HFFc6 (cell line): ENCODE measurements around the gene CDH23. TPM values are rescaled to one million over a fixed set of nuclear protein-coding genes. Genes with fewer than 3 reads are reported as not detected.

Experiments used
- DNase-seq: peaks from one replicate; pipeline ENCODE4 v3.0.0-alpha.2; 2018
- H3K27ac Mint-ChIP-seq: 2 replicates; pipeline ENCODE4 v1.8.0; 2020; ENCODE audit warnings: mild to moderate bottlenecking, mixed read lengths
- H3K27me3 Mint-ChIP-seq: 2 replicates; pipeline ENCODE4 v1.8.0; 2021; ENCODE audit warnings: mild to moderate bottlenecking, moderate library complexity, mixed read lengths; ENCODE audit not compliant: insufficient read depth
- H3K36me3 Mint-ChIP-seq: 2 replicates; pipeline ENCODE4 v1.8.0; 2021; ENCODE audit warnings: low read depth, mixed read lengths
- H3K4me1 Mint-ChIP-seq: 2 replicates; pipeline ENCODE4 v1.8.0; 2020; ENCODE audit warnings: low read depth, mixed read lengths
- H3K4me3 Mint-ChIP-seq: 2 replicates; pipeline ENCODE4 v1.8.0; 2020; ENCODE audit warnings: mild to moderate bottlenecking, moderate library complexity, mixed read lengths
- H3K9me3 Mint-ChIP-seq: 2 replicates; pipeline ENCODE4 v1.8.0; 2020; ENCODE audit warnings: mild to moderate bottlenecking, mixed read lengths
- CTCF ChIP-seq: fragments of 200-600 bp; sonication (generic); IDR thresholded peaks from 2 replicates; pipeline ENCODE4 v1.5.0; 2021; ENCODE audit warnings: antibody characterized with exemption, mild to moderate bottlenecking
- total RNA-seq, 6 experiments: library from RNA; stranded (reverse); fragmentation: NEBNext Ultra II Directional; extraction: Animal tissue kit (Norgen Biotek cat#: 25700); gene quantifications; 2 replicates in 1 of 6; 3 replicates in 5 of 6; pipeline ENCODE4 v1.2.3, GENCODE V29; 2021

The CDH23 gene
- total RNA-seq, 6 experiments from 2014 or later: 0.02 to 0.11 (median 0.04) TPM; not detected in 2

GRCh38 chr10:71644307-71645180 lies 247.8 kb downstream of the CDH23 start:
- H3K36me3 Mint-ChIP-seq: no peaks in the 10 kb centered on the region
- no peaks in the 10 kb centered on the region for H3K9me3 Mint-ChIP-seq
- no peak overlapping the region for H3K4me3 Mint-ChIP-seq
- H3K27ac Mint-ChIP-seq: no peak overlapping the region
- DNase-seq: no peak
- H3K27me3 Mint-ChIP-seq: peaks cover 49% of the 10 kb centered on the region
- no peak for TF ChIP-seq CTCF
- no peaks in the 10 kb centered on the region for H3K4me1 Mint-ChIP-seq

GRCh38 chr10:71645185-71645584 lies 248.5 kb downstream of the CDH23 start:
- H3K27me3 Mint-ChIP-seq: peaks cover 49% of the 10 kb centered on the region
- H3K9me3 Mint-ChIP-seq: no peaks in the 10 kb centered on the region
- no peak for TF ChIP-seq CTCF
- no peak overlapping the region for H3K27ac Mint-ChIP-seq
- no peak overlapping the region for H3K4me3 Mint-ChIP-seq
- no peaks in the 10 kb centered on the region for H3K4me1 Mint-ChIP-seq
- H3K36me3 Mint-ChIP-seq: no peaks in the 10 kb centered on the region
- no peak for DNase-seq

- DNase-seq: no peak
- no peak for TF ChIP-seq CTCF
- no peak overlapping the region for H3K27ac Mint-ChIP-seq
- no peak overlapping the region for H3K4me3 Mint-ChIP-seq
- H3K27me3 Mint-ChIP-seq: peaks cover 51% of the 10 kb centered on the region
- H3K36me3 Mint-ChIP-seq: no peaks in the 10 kb centered on the region
- H3K4me1 Mint-ChIP-seq: no peaks in the 10 kb centered on the region
- no peaks in the 10 kb centered on the region for H3K9me3 Mint-ChIP-seq
Measured at GRCh38 chr10:71646037-71646436, 249.3 kb downstream of the CDH23 start.

GRCh38 chr10:71646592-71647292 lies 250.0 kb downstream of the CDH23 start:
- H3K27ac Mint-ChIP-seq: no peak overlapping the region
- H3K4me3 Mint-ChIP-seq: no peak overlapping the region
- no peaks in the 10 kb centered on the region for H3K36me3 Mint-ChIP-seq
- H3K4me1 Mint-ChIP-seq: no peaks in the 10 kb centered on the region
- no peaks in the 10 kb centered on the region for H3K9me3 Mint-ChIP-seq
- no peak for DNase-seq
- TF ChIP-seq CTCF: no peak
- H3K27me3 Mint-ChIP-seq: peaks cover 50% of the 10 kb centered on the region

GRCh38 chr10:71647526-71648253 lies 251.0 kb downstream of the CDH23 start:
- TF ChIP-seq CTCF: peak; percentile 74
- Mint-ChIP-seq H3K27me3 (peaks cover 47% of the 10 kb centered on the region), H3K9me3 (no peaks in the 10 kb centered on the region), H3K4me1 (no peaks in the 10 kb centered on the region), H3K36me3 (no peaks in the 10 kb centered on the region), H3K4me3 (no peak overlapping the region), H3K27ac (no peak overlapping the region)
- DNase-seq: no peak
